ENCODE data around the gene SUGT1.

GRCh38 chr13:52642131-52642530 lies 10.5 kb upstream of the SUGT1 start, which contains the start of gene HNRNPA1L2:
- TF ChIP-seq CTCF (conservative IDR thresholded peaks at IDR 0.05; ENCODE audit: low read length) (no peak), EZH2phosphoT487 (IDR thresholded peaks at IDR 0.05; ENCODE audit: borderline replicate concordance) (no peak)

Measured in Loucy (cell line).